Measurements from ENCODE around the gene SRRT.

SRRT gene

GRCh38 chr7:100888291-100888987, 13.5 kb downstream of the SRRT start:
- no peak for ATAC-seq (replicated peaks; ENCODE audit: extremely low read depth, poor library complexity, severe bottlenecking)
- DNase-seq (ENCODE audit: low spot score in 2 of 2) = no peak
- Mint-ChIP-seq H3K27ac (ENCODE audit: low read depth) (no peak overlapping the region), H3K9me3 (no peaks in the 10 kb centered on the region), H3K36me3 (ENCODE audit: insufficient read depth) (peaks cover 50% of the 10 kb centered on the region), H3K4me3 (peak overlapping the region; percentile 77), H3K27me3 (peaks cover 24% of the 10 kb centered on the region), H3K4me1 (peaks cover 65% of the 10 kb centered on the region)

- H3K27me3 Mint-ChIP-seq = peaks cover 30% of the 10 kb centered on the region
- no peaks in the 10 kb centered on the region for H3K9me3 Mint-ChIP-seq
- no peak within 1 kb of the TSS for H3K27ac Mint-ChIP-seq (ENCODE audit: low read depth)
- H3K4me3 Mint-ChIP-seq = peak within 1 kb of the TSS; percentile 77
- H3K36me3 Mint-ChIP-seq (ENCODE audit: insufficient read depth) = peaks cover 45% of the 10 kb centered on the region
- peaks cover 62% of the 10 kb centered on the region for H3K4me1 Mint-ChIP-seq
- ATAC-seq (replicated peaks; ENCODE audit: extremely low read depth, poor library complexity, severe bottlenecking) (no peak), DNase-seq (ENCODE audit: low spot score in 2 of 2) (peak in 1 of 2 donors; percentile 49)
These were observed 14.3 kb downstream of the SRRT start, which contains the start of gene UFSP1 for GRCh38 chr7:100888988-100889750. Gene UFSP1 (minus strand): TSS chr7:100889715. CDS start chr7:100889271, 444 bp downstream.

GRCh38 chr7:100890653-100891567, 16.0 kb downstream of the SRRT start:
- DNase-seq (ENCODE audit: low spot score in 2 of 2) = no peak
- Mint-ChIP-seq H3K9me3 (no peaks in the 10 kb centered on the region), H3K27ac (ENCODE audit: low read depth) (no peak overlapping the region), H3K27me3 (peaks cover 38% of the 10 kb centered on the region), H3K36me3 (ENCODE audit: insufficient read depth) (peaks cover 32% of the 10 kb centered on the region), H3K4me3 (peak overlapping the region; percentile 77), H3K4me1 (peaks cover 47% of the 10 kb centered on the region)
- no peak for ATAC-seq (replicated peaks; ENCODE audit: extremely low read depth, poor library complexity, severe bottlenecking)

GRCh38 chr7:100891568-100892247, 16.8 kb downstream of the SRRT start:
- DNase-seq (ENCODE audit: low spot score in 2 of 2) (no peak), ATAC-seq (replicated peaks; ENCODE audit: extremely low read depth, poor library complexity, severe bottlenecking) (no peak)
- H3K4me3 Mint-ChIP-seq = peak overlapping the region; percentile 57
- H3K4me1 Mint-ChIP-seq = peaks cover 44% of the 10 kb centered on the region
- peaks cover 27% of the 10 kb centered on the region for H3K36me3 Mint-ChIP-seq (ENCODE audit: insufficient read depth)
- H3K27me3 Mint-ChIP-seq = peaks cover 45% of the 10 kb centered on the region
- no peak overlapping the region for H3K27ac Mint-ChIP-seq (ENCODE audit: low read depth)
- no peaks in the 10 kb centered on the region for H3K9me3 Mint-ChIP-seq

GRCh38 chr7:100892364-100893317, 17.7 kb downstream of the SRRT start:
- no peaks in the 10 kb centered on the region for H3K9me3 Mint-ChIP-seq
- ATAC-seq (replicated peaks; ENCODE audit: extremely low read depth, poor library complexity, severe bottlenecking) (no peak), DNase-seq (ENCODE audit: low spot score in 2 of 2) (no peak)
- peaks cover 48% of the 10 kb centered on the region for H3K27me3 Mint-ChIP-seq
- peak overlapping the region; percentile 57 for H3K4me3 Mint-ChIP-seq
- peaks cover 35% of the 10 kb centered on the region for H3K4me1 Mint-ChIP-seq
- H3K27ac Mint-ChIP-seq (ENCODE audit: low read depth) = no peak overlapping the region
- H3K36me3 Mint-ChIP-seq (ENCODE audit: insufficient read depth) = peaks cover 20% of the 10 kb centered on the region

GRCh38 chr7:100893318-100893895, 18.5 kb downstream of the SRRT start:
- peak overlapping the region; percentile 42 for H3K4me3 Mint-ChIP-seq
- DNase-seq (ENCODE audit: low spot score in 2 of 2) = no peak
- no peak for ATAC-seq (replicated peaks; ENCODE audit: extremely low read depth, poor library complexity, severe bottlenecking)
- H3K27me3 Mint-ChIP-seq = peaks cover 55% of the 10 kb centered on the region
- H3K4me1 Mint-ChIP-seq = peaks cover 27% of the 10 kb centered on the region
- peaks cover 18% of the 10 kb centered on the region for H3K36me3 Mint-ChIP-seq (ENCODE audit: insufficient read depth)
- H3K27ac Mint-ChIP-seq (ENCODE audit: low read depth) = no peak overlapping the region
- H3K9me3 Mint-ChIP-seq = no peaks in the 10 kb centered on the region

- peaks cover 15% of the 10 kb centered on the region for H3K36me3 Mint-ChIP-seq (ENCODE audit: insufficient read depth)
- no peak overlapping the region for H3K27ac Mint-ChIP-seq (ENCODE audit: low read depth)
- DNase-seq (ENCODE audit: low spot score in 2 of 2) (no peak), ATAC-seq (replicated peaks; ENCODE audit: extremely low read depth, poor library complexity, severe bottlenecking) (no peak)
- no peaks in the 10 kb centered on the region for H3K9me3 Mint-ChIP-seq
- peaks cover 23% of the 10 kb centered on the region for H3K4me1 Mint-ChIP-seq
- H3K27me3 Mint-ChIP-seq = peaks cover 58% of the 10 kb centered on the region
- H3K4me3 Mint-ChIP-seq = peak overlapping the region; percentile 42
These were observed 19.2 kb downstream of the SRRT start for GRCh38 chr7:100893910-100894721.

GRCh38 chr7:100894860-100895700, 20.2 kb downstream of the SRRT start:
- peak in 1 of 2 donors; percentile 55 for DNase-seq (ENCODE audit: low spot score in 2 of 2)
- no peak for ATAC-seq (replicated peaks; ENCODE audit: extremely low read depth, poor library complexity, severe bottlenecking)
- Mint-ChIP-seq H3K36me3 (ENCODE audit: insufficient read depth) (peaks cover 11% of the 10 kb centered on the region), H3K27ac (ENCODE audit: low read depth) (peak overlapping the region; percentile 78), H3K4me1 (peaks cover 20% of the 10 kb centered on the region), H3K9me3 (no peaks in the 10 kb centered on the region), H3K27me3 (peaks cover 63% of the 10 kb centered on the region), H3K4me3 (peak overlapping the region; percentile 78)

GRCh38 chr7:100895701-100895955, 20.7 kb downstream of the SRRT start, which contains the start of gene ACHE:
Gene ACHE (minus strand): TSS chr7:100895888. CDS start chr7:100894232, 1,656 bp downstream.
- H3K27me3 Mint-ChIP-seq = peaks cover 68% of the 10 kb centered on the region
- H3K4me3 Mint-ChIP-seq = peak within 1 kb of the TSS; percentile 78
- H3K4me1 Mint-ChIP-seq = peaks cover 15% of the 10 kb centered on the region
- DNase-seq (ENCODE audit: low spot score in 2 of 2) (no peak), ATAC-seq (replicated peaks; ENCODE audit: extremely low read depth, poor library complexity, severe bottlenecking) (no peak)
- H3K36me3 Mint-ChIP-seq (ENCODE audit: insufficient read depth) = peaks cover 8% of the 10 kb centered on the region
- peak within 1 kb of the TSS; percentile 78 for H3K27ac Mint-ChIP-seq (ENCODE audit: low read depth)
- H3K9me3 Mint-ChIP-seq = no peaks in the 10 kb centered on the region
